K562 (cell line): ENCODE measurements around the gene APOBEC3F. TPM values are rescaled to one million over a fixed set of nuclear protein-coding genes. Genes with fewer than 3 reads are reported as not detected.

Experiments
- ATAC-seq: fragments of 200-7000 bp; cut with Tn5 transposase; 3 replicates; pipeline ENCODE4 v1.9.1; 2020; ENCODE audit warnings: moderate library complexity
- BruUV-seq: library from RNA; stranded (reverse); fragments of 400-500 nt; replicated peaks from 2 replicates; lab custom pipeline; 2021; lab: Mats Ljungman, UMichigan
- CTCF ChIA-PET: fragments of 300-600 bp; formaldehyde crosslinking; extraction: SDS; loops from one replicate; lab custom pipeline; 2021; ENCODE audit warnings: low intra/inter-chr PET ratio; lab: Yijun Ruan, JAX
- POLR2A ChIA-PET: fragments of 300-600, 350-650 bp; sonication (Branson Sonifier 250); formaldehyde crosslinking; extraction: SDS; loops from one replicate; lab custom pipeline; 2021; ENCODE audit warnings: antibody characterized with exemption, inconsistent platforms; lab: Yijun Ruan, JAX
- DNase-seq, 4 experiments: peaks; one replicate each; pipeline versions ENCODE4 v3.0.0 to v3.0.0-alpha.2; 2011 to 2018; ENCODE audit warnings: low spot score in 3 of 4, mixed read lengths in 3 of 4; ENCODE audit errors: extremely low read depth in 1 of 4
- FAIRE-seq: peaks from 2 replicates; lab custom pipeline; 2011; peaks lifted over from hg19 to GRCh38; lab: Jason Lieb, UNC
- H2AFZ ChIP-seq: 2 replicates; pipeline ENCODE4 v1.6.0; 2011; ENCODE audit warnings: low read depth, low read length, control low read depth, inconsistent platforms
- H3K27ac ChIP-seq: fragments of 200-600 bp; 3 replicates; pipeline ENCODE4 v1.8.0; 2011; ENCODE audit warnings: low read depth, mild to moderate bottlenecking, control low read depth, inconsistent platforms, low read length, moderate library complexity, mixed read lengths; ENCODE audit errors: extremely low read depth
- H3K27me3 ChIP-seq, 2 experiments: fragments of 300-600 bp in 1 of 2; 2 replicates in 1 of 2; 3 replicates in 1 of 2; pipeline versions ENCODE4 v1.6.0 to v1.8.0; 2011; ENCODE audit warnings: inconsistent platforms in 2 of 2, low read length in 2 of 2, mild to moderate bottlenecking in 1 of 2, mixed read lengths in 1 of 2, moderate library complexity in 1 of 2; ENCODE audit not compliant: control insufficient read depth in 2 of 2, insufficient read depth in 2 of 2
- H3K36me3 ChIP-seq: fragments of 300-600 bp; 3 replicates; pipeline ENCODE4 v1.8.0; 2011; ENCODE audit warnings: mild to moderate bottlenecking, low read length, inconsistent platforms; ENCODE audit not compliant: control insufficient read depth, insufficient read depth
- H3K4me1 ChIP-seq, 2 experiments: fragments of 200-600 bp in 1 of 2; replicated peaks in 1 of 2; 2 replicates in 1 of 2; 3 replicates in 1 of 2; pipeline versions ENCODE4 v1.5.1 to v1.8.0; 2011; ENCODE audit warnings: inconsistent platforms in 2 of 2, low read length in 2 of 2, mild to moderate bottlenecking in 1 of 2, mixed read lengths in 1 of 2, moderate library complexity in 1 of 2; ENCODE audit not compliant: control insufficient read depth in 2 of 2, insufficient read depth in 2 of 2
- H3K4me2 ChIP-seq: 2 replicates; pipeline ENCODE4 v1.6.1; 2011; ENCODE audit warnings: low read length, control low read depth, inconsistent platforms, mixed read lengths; ENCODE audit not compliant: insufficient read depth
- H3K4me3 ChIP-seq: fragments of 200-600 bp; sonication (generic), shearing (Covaris generic); 2 replicates; pipeline ENCODE4 v1.5.1; 2016; ENCODE audit warnings: control low read depth, inconsistent platforms
- H3K79me2 ChIP-seq: fragments of 200-600 bp; 3 replicates; pipeline ENCODE4 v1.8.0; 2011; ENCODE audit warnings: low read length, inconsistent platforms; ENCODE audit not compliant: control insufficient read depth, insufficient read depth
- H3K9ac ChIP-seq, 2 experiments: 2 replicates each; pipeline versions ENCODE4 v1.6.0 to v1.6.1; 2011; ENCODE audit warnings: low read depth in 2 of 2, low read length in 2 of 2, control low read depth in 1 of 2, inconsistent platforms in 1 of 2, mild to moderate bottlenecking in 1 of 2, mixed read lengths in 1 of 2; ENCODE audit not compliant: insufficient read depth in 1 of 2
- H3K9me1 ChIP-seq: one replicate; pipeline ENCODE4 v1.6.0; 2011; ENCODE audit warnings: inconsistent platforms, mild to moderate bottlenecking, low read length, moderate library complexity; ENCODE audit not compliant: control insufficient read depth, insufficient read depth
- H3K9me3 ChIP-seq: replicated peaks from 2 replicates; pipeline ENCODE4 v1.5.1; 2011; ENCODE audit warnings: low read depth, low read length, inconsistent platforms; ENCODE audit not compliant: control insufficient read depth, insufficient read depth
- H4K20me1 ChIP-seq: replicated peaks from 2 replicates; pipeline ENCODE4 v1.6.1; 2011; ENCODE audit warnings: low read length, inconsistent platforms, mixed read lengths; ENCODE audit not compliant: control insufficient read depth, insufficient read depth
- CC2D1A ChIP-seq: fragments of 450-650 bp; IDR thresholded peaks from 2 replicates; pipeline ENCODE4 v1.6.1; 2017; ENCODE audit warnings: mild to moderate bottlenecking
- CHD2 ChIP-seq: IDR thresholded peaks from 2 replicates; pipeline ENCODE4 v1.6.1; 2011; ENCODE audit warnings: low read depth, low read length
- ETV6 ChIP-seq, 3 experiments: fragments of 150-350 bp in 1 of 3; sonication (generic) in 1 of 3; formaldehyde crosslinking in 1 of 3; IDR thresholded peaks; 2 replicates each; pipeline versions ENCODE4 v1.6.1 to v1.8.0; 2014 to 2022; ENCODE audit warnings: borderline replicate concordance in 2 of 3, low read depth in 2 of 3, antibody characterized with exemption in 1 of 3, low read length in 1 of 3, mild to moderate bottlenecking in 1 of 3, missing genetic modification reagents in 1 of 3
- EZH2 ChIP-seq: IDR thresholded peaks from 2 replicates; pipeline ENCODE4 v1.6.1; 2012; ENCODE audit warnings: low read depth, mild to moderate bottlenecking, inconsistent platforms, low read length, borderline replicate concordance
- FOS ChIP-seq: IDR thresholded peaks from 3 replicates; pipeline ENCODE4 v1.6.1; 2011; ENCODE audit not compliant: insufficient read length; ENCODE audit errors: extremely low read depth
- GATAD2A ChIP-seq: fragments of 450-650 bp; IDR thresholded peaks from 2 replicates; pipeline ENCODE4 v1.6.1; 2017
- HNRNPH1 ChIP-seq: fragments of 200-400 bp; formaldehyde crosslinking; optimal IDR thresholded peaks from 2 replicates; pipeline ENCODE3; 2017; ENCODE audit warnings: low read depth, mild to moderate bottlenecking, low read length, moderate library complexity
- HNRNPUL1 ChIP-seq: fragments of 200-400 bp; formaldehyde crosslinking; IDR thresholded peaks from 2 replicates; pipeline ENCODE4 v1.6.1; 2017; ENCODE audit warnings: low read length
- KLF6 ChIP-seq: fragments of 250-450 bp; sonication (Bioruptor Pico); IDR thresholded peaks from 2 replicates; pipeline ENCODE4 v1.4.0; 2020; ENCODE audit warnings: mild to moderate bottlenecking, moderate library complexity, borderline replicate concordance
- MEF2D ChIP-seq: conservative IDR thresholded peaks from 2 replicates; pipeline ENCODE4 v1.6.1; 2016; ENCODE audit warnings: low read depth, missing genetic modification characterization, missing compliant biosample characterization
- POU5F1 ChIP-seq: fragments of 150-350 bp; IDR thresholded peaks from 2 replicates; pipeline ENCODE4 v1.6.1; 2014; ENCODE audit warnings: borderline replicate concordance, low read length, low read depth, mild to moderate bottlenecking; ENCODE audit not compliant: partially characterized antibody
- ZFP1 ChIP-seq: fragments of 450-650 bp; formaldehyde crosslinking; IDR thresholded peaks from 2 replicates; pipeline ENCODE4 v1.4.0; 2020; ENCODE audit warnings: mild to moderate bottlenecking, mixed read lengths
- ZNF384 ChIP-seq: IDR thresholded peaks from 2 replicates; pipeline ENCODE4 v1.6.1; 2012; ENCODE audit warnings: low read depth, low read length, improper control_type of control experiment
- WGBS: fragments of 100-300 bp; shearing (Covaris generic); methylation state at CpG from one replicate; pipeline ENCODE4 v1.1.6; 2016; ENCODE audit warnings: low coverage, mixed read lengths; ENCODE audit not compliant: insufficient coverage; ENCODE audit errors: missing lambda C conversion rate; 5-methylcytosine and 5-hydroxymethylcytosine counted together
- in situ Hi-C: fragments of 300-500 bp; cut with MboI; formaldehyde crosslinking; loops from 4 replicates; pipeline ENCODE4 v1.15.0; 2018; ENCODE audit warnings: inconsistent platforms, mixed read lengths
- intact Hi-C: fragments of 100-400 bp; cut with micrococcal nuclease; formaldehyde crosslinking; loops from 2 replicates; pipeline ENCODE4 v1.14.2; 2022
- polyA plus RNA-seq, 8 experiments: library from polyadenylated mRNA; depleted of rRNA in 4 of 8; stranded (reverse) in 5 of 8; unstranded in 3 of 8; fragments of >200 nt; fragmentation: Nextera tagmentation in 2 of 8; fragmentation: Illumina TruSeq in 1 of 8; extraction: Ambion mirVana in 2 of 8; extraction: Trizol in 1 of 8; gene quantifications; 2 replicates each; pipeline versions ENCODE4 v1.2.1 to v1.2.3, GENCODE V29; 2011 to 2014; ENCODE audit warnings: inconsistent platforms in 1 of 8, missing spikeins in 1 of 8
- total RNA-seq, 7 experiments: library from RNA; depleted of rRNA in 6 of 7; stranded (reverse); fragments of >200 nt in 6 of 7; fragmentation: Illumina TruSeq in 2 of 7; extraction: Trizol in 2 of 7; gene quantifications; 2 replicates each; pipeline versions ENCODE4 v1.2.1 to v1.2.3, GENCODE V29; 2011 to 2021; ENCODE audit warnings: low replicate concordance in 1 of 7
- TF ChIP-seq, protein P1 (sequence below): fragments of 450-650 bp; IDR thresholded peaks from 2 replicates; pipeline ENCODE4 v1.6.1; 2017; ENCODE audit warnings: antibody characterized with exemption, mild to moderate bottlenecking

Gene APOBEC3F
- total and polyA plus RNA-seq, 9 of the 15 experiments (the other 6 are each of a cell fraction or from before 2014, with no cell fraction given), result 1.1 to 3.3 (median 1.9) TPM

DNA sequence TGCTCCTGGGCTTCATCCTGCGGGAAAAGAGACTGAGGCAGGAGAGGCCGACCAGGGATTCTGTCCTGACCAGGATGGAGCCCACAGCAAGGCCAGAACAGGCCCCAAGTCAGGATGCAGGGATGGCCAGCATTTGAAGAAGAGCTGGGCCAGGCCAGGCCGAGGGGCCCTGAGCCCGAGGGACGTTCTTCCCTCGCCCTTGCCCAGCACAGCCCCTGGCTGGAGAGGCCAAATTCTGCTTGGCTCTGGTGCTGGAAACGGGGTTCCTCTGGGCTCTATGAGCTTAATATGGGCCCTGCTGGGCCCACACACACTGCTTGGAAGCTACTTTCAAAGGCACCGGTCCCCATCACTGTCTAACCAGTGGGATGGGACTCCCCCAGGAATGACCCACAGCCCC lies 44.0 kb downstream of the APOBEC3F start (continued):
- TF ChIP-seq CHD2 (no peak), GATAD2A (no peak), KLF6 (CRISPR knock-in tag) (no peak)
- TF ChIP-seq, all 486 proteins: peak for 0

DNA sequence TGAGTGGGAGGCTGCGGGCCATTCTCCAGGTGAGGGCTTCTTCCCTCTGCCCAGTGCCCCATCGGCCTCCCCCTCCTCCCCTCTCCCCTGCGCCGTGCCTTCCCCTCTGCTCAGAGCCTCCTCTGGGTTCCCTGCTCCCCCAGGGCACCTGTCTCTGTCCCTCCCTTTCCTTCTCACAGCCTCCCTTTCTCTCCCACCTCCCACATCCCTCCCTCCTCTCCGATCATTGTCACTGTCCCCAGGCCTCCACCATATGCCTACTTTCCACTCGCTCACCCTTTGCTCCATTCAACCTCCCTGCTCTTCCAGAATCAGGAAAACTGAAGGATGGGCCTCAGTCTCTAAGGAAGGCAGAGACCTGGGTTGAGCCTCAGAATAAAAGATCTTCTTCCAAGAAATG lies 46.4 kb downstream of the APOBEC3F start:
- Histone ChIP-seq H2AFZ (no peak overlapping the region), H3K27me3 (no peaks in the 10 kb centered on the region), H3K4me2 (no peak overlapping the region), H3K27ac (no peak overlapping the region), H3K9me1 (no peaks in the 10 kb centered on the region), H3K4me1 (peaks cover 2 to 25% of the 10 kb centered on the region in 2 experiments; a peak in 4 of 5 replicates), H4K20me1 (no peaks in the 10 kb centered on the region), H3K9me3 (no peaks in the 10 kb centered on the region), H3K4me3 (no peak overlapping the region), H3K79me2 (no peaks in the 10 kb centered on the region), H3K36me3 (no peaks in the 10 kb centered on the region), H3K9ac (no peak overlapping the region)
- DNase-seq, result no peak
- BruUV-seq, result no TSS peak
- FAIRE-seq, result no peak
- ChIA-PET CTCF (no interaction called here), POLR2A (no interaction called here)
- 100% methylated on average over 2 of the region's 6 CpGs for WGBS
- intact Hi-C loops, result no loop called here
- TF ChIP-seq MEF2D (tag) (no peak), ETV6 (IDR thresholded peaks at IDR 0.05; ENCODE audit: borderline replicate concordance in 1 of 2, low read depth in 2 of 2, low read length in 1 of 2) (no peak), ETV6 (CRISPR knock-in tag; IDR thresholded peaks at IDR 0.05; ENCODE audit: borderline replicate concordance) (no peak), POU5F1 (no peak), HNRNPUL1 (no peak), CC2D1A (no peak), EZH2 (no peak), ZFP1 (no peak), FOS (no peak), HNRNPH1 (no peak), ZNF384 (no peak)
- TF ChIP-seq, protein P1, sequence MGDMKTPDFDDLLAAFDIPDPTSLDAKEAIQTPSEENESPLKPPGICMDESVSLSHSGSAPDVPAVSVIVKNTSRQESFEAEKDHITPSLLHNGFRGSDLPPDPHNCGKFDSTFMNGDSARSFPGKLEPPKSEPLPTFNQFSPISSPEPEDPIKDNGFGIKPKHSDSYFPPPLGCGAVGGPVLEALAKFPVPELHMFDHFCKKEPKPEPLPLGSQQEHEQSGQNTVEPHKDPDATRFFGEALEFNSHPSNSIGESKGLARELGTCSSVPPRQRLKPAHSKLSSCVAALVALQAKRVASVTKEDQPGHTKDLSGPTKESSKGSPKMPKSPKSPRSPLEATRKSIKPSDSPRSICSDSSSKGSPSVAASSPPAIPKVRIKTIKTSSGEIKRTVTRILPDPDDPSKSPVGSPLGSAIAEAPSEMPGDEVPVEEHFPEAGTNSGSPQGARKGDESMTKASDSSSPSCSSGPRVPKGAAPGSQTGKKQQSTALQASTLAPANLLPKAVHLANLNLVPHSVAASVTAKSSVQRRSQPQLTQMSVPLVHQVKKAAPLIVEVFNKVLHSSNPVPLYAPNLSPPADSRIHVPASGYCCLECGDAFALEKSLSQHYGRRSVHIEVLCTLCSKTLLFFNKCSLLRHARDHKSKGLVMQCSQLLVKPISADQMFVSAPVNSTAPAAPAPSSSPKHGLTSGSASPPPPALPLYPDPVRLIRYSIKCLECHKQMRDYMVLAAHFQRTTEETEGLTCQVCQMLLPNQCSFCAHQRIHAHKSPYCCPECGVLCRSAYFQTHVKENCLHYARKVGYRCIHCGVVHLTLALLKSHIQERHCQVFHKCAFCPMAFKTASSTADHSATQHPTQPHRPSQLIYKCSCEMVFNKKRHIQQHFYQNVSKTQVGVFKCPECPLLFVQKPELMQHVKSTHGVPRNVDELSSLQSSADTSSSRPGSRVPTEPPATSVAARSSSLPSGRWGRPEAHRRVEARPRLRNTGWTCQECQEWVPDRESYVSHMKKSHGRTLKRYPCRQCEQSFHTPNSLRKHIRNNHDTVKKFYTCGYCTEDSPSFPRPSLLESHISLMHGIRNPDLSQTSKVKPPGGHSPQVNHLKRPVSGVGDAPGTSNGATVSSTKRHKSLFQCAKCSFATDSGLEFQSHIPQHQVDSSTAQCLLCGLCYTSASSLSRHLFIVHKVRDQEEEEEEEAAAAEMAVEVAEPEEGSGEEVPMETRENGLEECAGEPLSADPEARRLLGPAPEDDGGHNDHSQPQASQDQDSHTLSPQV, result no peak
- in situ Hi-C loops, result no loop called here
- no peak for ATAC-seq
